CD1c-positive myeloid dendritic cell (primary cell): ENCODE data around the gene AMOTL1.

Experiments
- DNase-seq: peaks from one replicate; pipeline ENCODE4 v3.0.0-alpha.2; 2016; ENCODE audit errors: extremely low spot score

AMOTL1 gene

DNA sequence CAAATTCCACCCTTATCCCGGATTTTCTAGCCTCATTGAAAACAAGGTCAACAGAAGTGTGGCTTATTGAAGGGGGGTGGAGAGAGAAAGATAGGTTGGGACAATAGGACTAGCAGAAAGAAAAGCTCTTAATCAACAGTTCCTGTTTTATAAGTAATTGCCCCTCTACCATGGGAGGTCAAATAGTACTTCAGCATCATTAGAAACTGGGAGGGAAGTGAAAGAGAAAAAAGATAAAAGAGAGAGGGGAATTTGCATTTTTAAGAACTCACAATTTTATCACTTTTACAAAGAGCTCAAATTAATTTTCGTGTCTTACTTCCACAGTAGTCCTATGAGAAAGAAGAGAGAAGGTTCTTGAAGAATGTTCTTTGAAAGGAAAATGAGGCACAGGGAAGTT lies 89.2 kb downstream of the AMOTL1 start:
- DNase-seq, result no peak

GRCh38 chr11:94858012-94858705 lies 90.0 kb downstream of the AMOTL1 start:
- no peak for DNase-seq

DNA sequence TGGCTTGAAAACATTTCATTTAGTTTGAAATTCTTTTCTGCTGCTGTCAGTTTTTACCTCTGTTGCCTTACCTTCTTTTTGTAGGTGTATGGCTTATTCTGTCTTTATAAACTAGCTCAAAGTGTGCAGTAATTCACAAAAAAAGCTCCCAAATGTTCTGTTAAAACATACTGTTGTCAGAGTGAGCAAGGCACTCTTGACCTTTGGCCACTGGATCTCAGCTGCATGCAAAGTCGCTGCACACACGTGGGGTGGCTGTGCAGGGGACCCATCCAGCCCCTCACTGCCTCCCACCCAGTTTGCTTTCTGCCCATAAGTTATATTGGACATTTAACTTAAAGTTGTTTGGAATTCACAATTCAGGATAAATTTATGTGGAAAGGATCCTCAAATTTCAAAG lies 92.2 kb downstream of the AMOTL1 start:
- DNase-seq, result no peak

GRCh38 chr11:94861306-94861845 lies 93.2 kb downstream of the AMOTL1 start:
- DNase-seq, result no peak

- DNase-seq, result no peak
These were observed 95.0 kb downstream of the AMOTL1 start for GRCh38 chr11:94862926-94863880.

DNA sequence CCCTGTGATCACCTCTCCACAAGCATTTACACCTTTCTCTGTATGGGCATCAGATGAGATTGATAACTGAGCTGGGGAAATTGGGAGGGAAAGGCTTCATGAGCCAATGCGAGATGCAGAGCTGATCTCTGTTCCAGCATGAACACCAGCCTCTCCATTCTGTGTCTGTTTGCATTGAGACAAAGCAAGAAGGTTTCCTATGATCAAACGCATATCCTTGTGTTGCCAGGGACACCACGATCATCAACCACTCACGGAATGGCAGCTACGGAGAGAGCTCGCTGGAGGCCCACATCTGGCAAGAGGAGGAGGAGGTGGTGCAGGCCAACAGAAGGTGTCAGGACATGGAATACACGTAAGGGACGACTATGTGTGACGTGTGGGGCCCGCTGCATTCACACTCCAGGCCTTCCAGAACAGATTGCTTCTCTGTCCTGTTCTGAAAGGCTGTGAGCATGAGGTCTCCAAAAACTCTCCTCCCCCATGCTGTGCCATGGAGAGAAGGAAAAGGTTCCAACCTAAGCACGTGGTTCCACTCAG lies 96.4 kb downstream of the AMOTL1 start:
- no peak for DNase-seq

- DNase-seq, result no peak
These were observed 98.2 kb downstream of the AMOTL1 start for GRCh38 chr11:94866231-94866822.

DNA sequence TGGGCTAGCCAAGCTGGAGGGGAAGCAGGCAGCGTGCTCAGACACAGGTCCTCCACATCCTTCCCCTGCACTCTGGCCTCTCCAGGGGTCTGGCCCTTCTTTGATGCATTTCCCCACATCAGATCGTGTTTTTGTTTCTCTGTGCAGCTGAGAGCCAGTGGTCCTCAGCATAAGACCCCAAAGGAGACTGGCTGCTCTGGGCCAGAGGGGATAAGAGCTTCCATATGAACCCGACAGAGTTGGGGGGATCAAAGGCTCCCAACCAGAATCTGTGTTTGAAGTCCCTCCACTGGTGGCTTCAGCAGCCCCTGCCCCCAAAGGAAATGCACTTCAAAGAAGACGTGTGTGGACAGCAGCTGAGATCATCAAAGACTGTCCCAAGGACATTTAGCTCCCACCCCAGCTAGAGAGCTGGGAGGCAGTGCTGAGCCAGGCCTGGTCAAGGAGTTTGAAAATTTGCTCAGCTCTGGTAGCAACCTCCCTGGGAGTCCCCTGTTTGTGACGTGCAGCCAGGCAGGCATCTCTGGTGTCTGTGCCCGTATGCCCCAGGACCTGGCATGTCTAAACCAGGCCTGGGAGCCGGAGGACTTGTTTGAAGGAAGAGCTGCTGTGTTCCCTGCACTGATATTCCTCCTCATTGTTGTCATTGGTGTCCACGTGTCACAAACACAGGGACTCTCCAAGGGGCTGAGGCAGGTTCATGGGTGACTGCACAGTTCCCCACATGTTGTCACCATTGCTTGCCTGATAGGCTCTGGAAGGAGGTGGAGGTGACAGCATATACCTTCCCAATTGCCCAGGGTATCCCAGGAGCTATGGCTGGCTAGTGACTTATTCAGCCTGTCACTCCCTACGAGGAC lies 99.0 kb downstream of the AMOTL1 start:
- no peak for DNase-seq

DNA sequence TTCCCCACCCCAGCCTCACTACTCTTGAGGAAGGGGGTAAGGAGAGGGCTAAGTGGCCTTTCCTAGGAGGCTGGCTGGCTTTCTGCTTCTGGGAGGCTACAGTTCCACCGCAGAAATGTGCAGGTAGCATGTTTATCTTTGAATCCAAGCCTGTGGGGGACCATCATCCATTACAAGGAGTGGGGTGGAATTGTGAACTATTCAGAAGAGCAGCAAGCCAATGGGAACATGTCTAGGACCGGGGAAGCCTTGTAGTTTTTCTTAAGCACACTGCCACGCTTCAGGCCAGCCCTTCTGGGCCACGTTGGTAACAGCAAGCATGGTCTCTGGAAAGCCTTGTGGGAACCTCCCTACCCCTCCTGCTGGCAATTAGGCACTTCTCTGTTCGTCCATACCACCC lies 100.3 kb downstream of the AMOTL1 start:
- no peak for DNase-seq

- no peak for DNase-seq
These were observed 101.0 kb downstream of the AMOTL1 start for GRCh38 chr11:94869186-94869585.

DNA sequence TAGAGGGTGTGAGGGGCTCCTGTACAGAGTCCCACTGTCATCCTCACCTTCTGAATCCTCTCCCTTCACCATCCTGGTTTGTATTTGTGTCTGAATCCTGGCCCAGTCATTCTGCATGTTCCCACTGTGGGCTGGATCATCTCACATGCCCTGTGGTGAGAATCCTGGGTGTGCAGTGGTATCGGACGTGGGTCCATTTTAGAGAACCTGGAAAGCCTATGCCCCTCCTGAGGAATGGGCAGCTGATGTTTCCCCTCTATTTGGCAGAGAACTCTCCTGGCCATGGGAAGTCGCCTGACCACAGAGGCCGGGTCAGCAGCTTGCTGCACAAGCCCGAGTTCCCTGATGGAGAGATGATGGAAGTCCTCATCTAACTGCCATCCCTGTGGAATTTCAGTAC lies 102.3 kb downstream of the AMOTL1 start:
- DNase-seq, result no peak

DNA sequence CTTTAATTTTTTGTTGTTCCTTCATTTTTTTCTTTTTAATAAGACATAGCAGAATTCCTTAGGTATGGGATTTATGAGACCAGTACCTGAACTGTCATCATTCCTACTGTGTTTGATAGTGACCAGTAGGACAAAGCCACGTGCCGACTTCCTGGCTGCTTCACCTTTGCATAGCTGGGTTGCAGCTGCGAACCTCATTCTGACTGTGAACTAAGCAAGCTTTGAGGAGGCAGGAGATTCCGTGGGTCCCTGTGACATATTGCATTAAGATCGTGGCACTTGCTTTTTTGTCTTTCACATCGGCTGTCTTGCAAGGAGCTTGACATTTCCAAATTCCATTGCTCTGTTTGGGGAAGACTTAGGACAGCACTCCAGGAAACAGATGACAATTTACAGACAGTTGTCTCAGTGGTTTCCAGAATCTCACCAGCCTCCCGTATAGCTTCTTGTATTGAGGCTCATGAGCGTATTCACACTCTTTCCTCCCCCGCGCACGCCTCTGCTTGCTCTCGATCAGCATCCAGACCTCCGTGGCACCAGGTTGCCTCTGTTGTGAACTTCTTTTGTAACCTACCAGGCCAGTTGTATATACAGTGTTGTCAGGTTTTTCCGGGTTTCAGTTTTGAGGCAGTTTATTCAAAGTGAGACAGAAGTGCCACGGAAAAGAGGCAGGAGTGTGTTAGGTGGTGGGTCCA lies 103.5 kb downstream of the AMOTL1 start:
- DNase-seq, result no peak

DNA sequence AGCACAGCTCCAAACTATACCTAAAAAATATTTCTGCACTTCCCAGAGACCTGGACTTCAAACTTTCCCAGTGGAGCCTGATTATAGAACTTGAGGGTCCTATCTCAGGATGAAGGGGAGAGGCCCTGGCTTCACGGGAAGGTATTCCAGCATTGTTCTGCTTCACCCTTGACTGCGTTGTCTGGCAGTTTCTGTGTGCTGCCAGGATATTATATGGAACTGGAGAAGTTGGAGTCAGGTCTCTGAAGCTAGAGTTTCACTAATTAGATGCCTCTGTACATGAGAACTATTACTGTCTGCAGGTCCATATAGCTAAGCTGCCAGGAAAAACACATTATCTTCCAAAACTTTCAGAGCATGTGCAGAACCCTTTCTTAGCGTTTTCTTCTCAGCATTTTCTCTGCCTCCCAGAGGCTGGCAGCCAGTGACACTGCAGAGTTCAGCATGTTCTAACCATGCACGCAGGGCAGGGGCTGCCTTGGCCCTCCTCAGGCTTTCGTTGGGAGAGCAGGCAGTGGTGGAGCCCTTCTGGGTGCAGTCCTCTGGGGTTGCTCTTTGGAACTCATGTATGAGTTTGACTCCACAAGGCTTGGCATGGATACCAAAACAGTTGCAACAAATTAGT lies 105.9 kb downstream of the AMOTL1 start:
- no peak for DNase-seq

DNA sequence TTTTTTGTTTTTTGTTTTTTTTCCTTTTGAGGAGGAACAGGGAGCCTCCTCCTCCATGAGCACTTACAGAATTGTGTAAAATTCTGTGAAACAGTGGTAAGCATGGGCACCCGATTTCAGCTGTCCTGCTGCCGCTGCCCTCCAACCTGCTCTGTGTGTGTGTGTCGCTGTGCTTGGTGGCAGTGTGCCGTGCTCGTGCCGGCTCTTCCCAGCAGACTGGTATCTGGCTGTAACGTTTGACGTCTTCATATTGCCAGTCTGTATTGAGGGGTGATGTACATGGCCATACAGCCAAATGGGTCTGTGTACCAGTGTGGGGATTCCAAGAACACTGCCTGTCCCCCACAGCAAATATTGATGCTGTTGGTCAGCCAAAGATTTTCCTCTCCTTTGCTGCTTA lies 108.1 kb downstream of the AMOTL1 start:
- DNase-seq, result no peak

- peak; percentile 89 for DNase-seq
These were observed 108.7 kb downstream of the AMOTL1 start for GRCh38 chr11:94876645-94877442.

DNA sequence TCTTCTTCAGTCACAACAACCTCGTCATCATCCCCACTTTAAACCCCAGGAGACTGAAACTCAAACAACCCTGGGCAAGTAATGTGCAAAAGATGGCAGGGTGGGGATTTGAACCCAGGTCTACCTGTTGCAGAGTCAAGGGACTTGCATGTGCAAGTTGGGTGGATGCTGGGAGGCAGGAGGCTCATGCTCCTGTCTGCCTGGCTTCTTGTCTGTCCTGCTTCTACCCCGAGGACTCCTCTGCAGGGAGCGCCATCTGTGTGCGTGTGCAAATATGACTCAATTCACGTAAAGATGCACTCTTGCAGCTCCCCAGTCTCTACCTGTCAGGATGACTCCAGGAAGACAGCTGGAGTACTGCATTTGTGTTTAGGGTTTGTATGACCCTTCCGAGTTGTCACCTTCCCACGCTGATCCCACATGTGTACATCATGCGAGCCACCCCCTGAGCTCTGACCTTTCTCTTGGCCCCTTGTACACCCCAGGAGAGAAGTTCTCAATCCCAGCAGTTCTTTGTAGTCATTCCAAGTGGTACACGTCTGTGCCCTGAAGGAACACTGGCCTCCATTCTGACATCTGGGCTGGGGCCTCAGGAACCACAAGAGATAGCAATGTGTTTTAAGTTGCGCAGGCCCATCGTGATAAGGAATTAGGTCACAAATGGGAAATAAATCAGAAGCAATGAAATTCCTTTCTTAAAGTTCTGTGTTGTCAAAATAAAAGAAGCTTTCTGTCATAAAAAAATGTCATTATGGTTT lies 109.5 kb downstream of the AMOTL1 start:
- DNase-seq, result no peak

DNA sequence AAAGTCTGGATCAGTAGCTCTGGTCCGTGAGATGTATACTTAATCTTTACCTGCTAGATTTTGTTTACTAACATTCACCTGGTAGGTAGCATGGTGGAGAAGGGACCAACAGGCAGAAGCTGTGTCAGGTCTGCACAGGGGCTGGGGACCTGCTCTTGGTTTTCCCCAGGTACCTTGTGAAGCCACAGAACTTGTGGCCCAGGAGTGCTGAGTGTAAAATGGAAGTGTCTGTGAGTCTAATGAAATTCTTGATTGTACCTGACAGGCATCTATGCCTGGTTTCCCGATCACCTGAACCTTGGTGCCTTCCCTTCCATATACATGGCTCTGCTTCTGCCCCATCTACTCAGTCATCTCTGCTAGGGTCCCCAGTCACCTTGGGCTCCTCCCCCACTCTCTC lies 110.8 kb downstream of the AMOTL1 start:
- no peak for DNase-seq

- no peak for DNase-seq
These were observed 112.1 kb downstream of the AMOTL1 start for GRCh38 chr11:94880216-94880615.

- no peak for DNase-seq
These were observed 114.8 kb downstream of the AMOTL1 start for GRCh38 chr11:94882931-94883330.
